EL (cell line): ENCODE results near the gene CDY1.
"Not testable (repeated sequence)": the region's sequence is repeated elsewhere in the genome, so short reads cannot be mapped to it uniquely, and the experiment has no call there.

ENCODE experiments used
- DNase-seq: peaks from one replicate; pipeline ENCODE4 v3.0.0-alpha.2; 2016

The CDY1 gene, protein sequence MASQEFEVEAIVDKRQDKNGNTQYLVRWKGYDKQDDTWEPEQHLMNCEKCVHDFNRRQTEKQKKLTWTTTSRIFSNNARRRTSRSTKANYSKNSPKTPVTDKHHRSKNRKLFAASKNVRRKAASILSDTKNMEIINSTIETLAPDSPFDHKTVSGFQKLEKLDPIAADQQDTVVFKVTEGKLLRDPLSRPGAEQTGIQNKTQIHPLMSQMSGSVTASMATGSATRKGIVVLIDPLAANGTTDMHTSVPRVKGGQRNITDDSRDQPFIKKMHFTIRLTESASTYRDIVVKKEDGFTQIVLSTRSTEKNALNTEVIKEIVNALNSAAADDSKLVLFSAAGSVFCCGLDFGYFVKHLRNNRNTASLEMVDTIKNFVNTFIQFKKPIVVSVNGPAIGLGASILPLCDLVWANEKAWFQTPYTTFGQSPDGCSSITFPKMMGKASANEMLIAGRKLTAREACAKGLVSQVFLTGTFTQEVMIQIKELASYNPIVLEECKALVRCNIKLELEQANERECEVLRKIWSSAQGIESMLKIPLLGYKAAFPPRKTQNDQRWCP

DNA sequence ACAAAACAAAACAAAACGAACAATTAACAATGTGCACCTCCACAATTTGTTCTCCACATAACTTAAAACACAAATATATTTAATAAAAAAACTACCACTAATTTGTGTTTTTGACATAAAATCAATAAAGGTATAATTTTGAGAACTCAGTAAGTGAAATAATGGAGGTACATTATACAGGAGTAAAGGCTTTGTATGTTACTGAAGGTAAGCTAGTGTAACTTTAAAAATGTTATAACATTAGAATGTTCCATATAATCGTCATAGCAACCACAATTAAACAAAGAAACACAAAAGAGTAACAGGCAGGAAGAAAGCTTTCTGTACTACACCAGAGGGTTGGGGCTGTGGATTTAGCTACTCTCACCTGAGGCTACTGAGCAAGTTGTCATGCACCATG lies at the start of gene CDY1:
TSS of gene CDY1 (plus strand) at position 301 of the 400 bp plus-strand sequence. CDS start 326 bp downstream, outside the sequence.
- DNase-seq: not testable (repeated sequence)

DNA sequence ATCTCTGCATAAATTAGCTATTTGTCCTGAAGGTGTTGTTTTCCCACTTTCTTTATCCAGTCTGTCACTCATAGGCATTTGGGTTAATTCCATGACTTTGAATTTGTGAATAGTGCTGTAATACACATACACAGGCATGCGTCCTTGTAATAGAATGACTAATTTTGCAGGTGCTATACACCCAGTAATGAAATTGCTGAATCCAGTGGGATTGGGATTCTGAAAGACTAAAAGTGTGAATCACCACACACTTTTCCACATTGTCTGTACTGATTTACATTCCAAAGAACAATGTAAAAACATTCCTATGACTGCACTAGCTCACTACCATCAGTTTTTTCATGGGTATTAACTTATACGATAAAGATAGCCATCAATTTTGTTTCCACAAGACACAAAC lies 28.6 kb upstream of the CDY1 start:
- not testable (repeated sequence) for DNase-seq

DNA sequence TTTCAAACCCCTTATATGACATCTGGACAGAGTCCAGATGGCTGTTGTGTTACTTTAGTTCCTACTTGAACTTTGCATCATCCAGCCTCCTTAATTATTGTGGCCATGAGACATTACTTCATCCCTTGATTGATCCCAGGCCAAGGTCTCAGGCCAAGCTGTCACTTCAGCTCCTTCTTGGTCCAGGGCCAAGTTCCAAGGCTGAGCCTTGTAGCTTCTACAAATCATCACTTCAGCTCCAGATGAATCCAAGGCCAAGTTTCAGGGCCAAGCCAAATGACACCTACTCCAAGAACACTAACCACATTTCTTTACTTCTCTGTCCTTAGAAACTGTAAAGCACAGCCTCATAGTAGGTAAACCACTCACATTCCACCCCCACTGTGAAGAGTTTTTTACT lies 1.7 kb upstream of the CDY1 start:
- not testable (repeated sequence) for DNase-seq

GRCh38 chrY:25626524-25626923 lies 4.6 kb downstream of the CDY1 start:
- not testable (repeated sequence) for DNase-seq

DNA sequence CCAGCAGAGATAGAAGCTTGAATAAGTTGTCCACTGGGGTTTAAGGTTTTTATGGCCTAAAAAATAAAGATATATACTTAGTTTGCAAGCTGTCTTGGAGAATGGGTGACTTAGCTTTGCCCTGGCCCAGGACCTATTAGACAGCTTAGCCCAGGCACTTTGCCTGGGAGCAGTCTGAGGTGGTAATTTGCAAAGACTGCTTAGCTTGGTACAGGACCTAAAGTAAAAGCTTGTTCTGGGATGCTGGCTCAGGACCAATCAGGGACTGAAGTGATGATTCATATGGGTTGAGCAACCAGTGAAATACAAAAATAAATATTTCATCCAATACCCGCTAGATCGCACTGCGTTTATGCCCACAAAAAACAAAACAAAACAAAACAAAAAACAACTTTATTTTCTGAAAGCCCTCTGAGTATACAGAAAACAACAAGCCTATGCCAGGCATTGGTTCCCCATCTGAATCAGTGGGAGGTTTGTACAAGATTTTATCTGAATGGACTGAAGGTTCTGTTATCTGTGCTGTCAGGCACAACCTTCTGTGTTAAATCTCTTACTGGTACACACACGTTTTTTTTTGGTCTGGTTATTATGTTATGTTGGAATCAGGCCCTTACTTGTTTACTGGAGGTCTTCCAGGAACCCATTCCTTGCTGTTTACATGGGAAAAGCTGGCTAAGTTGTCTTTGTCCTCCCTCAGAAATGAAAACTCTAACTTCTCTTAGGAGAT lies 8.6 kb downstream of the CDY1 start:
- not testable (repeated sequence) for DNase-seq

GRCh38 chrY:25639852-25640251 lies 17.9 kb downstream of the CDY1 start:
- DNase-seq: not testable (repeated sequence)

DNA sequence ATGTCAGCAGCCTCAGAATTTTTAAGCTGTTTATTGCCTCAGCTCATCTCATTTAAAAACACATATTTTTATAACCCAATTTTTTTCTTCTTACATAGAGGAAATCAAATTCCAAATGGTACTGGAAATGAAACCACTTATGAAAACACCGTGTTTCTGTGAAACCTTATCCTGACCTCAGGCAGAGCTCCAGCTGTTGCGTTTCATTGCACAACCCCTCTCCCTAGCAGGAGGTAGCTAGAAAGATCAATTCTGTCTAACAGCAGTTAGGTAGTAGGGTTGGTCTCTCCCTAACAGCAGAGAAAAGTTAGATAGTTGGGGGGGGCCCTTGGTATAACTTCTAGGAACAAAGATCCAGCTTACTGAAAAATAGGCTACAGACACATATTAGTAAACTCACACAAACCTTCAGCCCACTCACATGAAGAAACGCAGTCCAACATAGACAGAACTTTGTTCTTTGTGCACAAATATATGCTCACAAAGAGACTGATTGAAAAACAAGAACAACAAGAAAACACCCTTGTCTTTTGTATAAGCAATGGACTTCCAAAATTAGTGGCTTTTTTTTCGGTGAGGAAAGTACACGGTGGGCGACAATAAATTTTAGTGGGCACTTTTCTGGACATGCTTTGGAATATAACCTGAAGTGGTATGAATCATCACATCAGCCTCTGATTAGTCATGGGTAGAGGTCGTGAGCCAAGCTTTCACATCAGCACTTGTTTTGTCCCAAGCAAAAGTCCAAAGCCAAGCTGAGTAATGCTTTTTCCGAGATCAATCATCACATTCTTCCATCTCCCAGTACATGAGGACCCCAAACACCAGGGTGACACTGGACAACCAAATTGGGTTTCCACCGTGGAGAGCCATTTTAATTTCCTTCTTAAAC lies 21.4 kb downstream of the CDY1 start:
- DNase-seq: not testable (repeated sequence)
